Measurements from ENCODE around the gene SLC39A11. TPM values are rescaled to one million over a fixed set of nuclear protein-coding genes. Genes with fewer than 3 reads are reported as not detected.

The SLC39A11 gene
- total RNA-seq, 4 donors from 2014 or later: 45.2 to 59.5 (median 49.2) TPM

DNA sequence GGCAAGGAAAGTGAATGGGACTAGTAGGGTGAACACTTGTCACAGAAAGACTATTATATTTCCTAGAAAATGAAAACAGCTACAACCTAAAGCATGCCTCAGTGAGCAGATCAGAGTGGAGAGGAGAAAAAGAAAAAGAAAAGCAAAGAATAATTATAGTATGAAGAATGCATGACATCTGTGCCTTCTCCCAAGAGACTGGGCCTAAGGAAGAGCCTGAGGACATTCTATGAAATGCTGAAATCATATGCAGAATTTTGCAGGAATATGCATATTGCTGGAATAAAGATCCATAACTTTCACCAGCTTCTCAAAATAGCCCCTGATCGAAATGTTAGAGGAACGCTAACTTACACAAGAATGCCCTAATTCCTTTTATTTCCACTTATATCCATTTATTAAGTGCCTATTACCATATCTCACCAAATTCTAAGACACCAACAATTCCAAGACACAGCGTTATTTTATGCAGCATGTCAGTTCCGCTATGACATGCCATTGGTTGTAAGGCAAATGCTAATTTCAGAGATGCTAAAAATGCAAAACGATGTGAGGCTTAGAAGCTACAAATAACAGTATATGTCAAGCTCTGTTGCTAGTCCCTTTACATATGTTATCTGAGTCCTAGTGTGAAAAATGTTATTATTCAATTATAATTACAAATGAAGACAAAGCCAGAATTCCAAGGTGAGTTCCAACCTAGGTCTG lies 171.0 kb downstream of the SLC39A11 start:
- Histone ChIP-seq H3K4me3 (no peak overlapping the region), H3K4me1 (no peaks in the 10 kb centered on the region), H3K27me3 (no peaks in the 10 kb centered on the region), H3K36me3 (peaks cover 2% of the 10 kb centered on the region), H3K9me3 (no peaks in the 10 kb centered on the region), H3K27ac (no peak overlapping the region)
- 90% methylated on average over 5 of the region's 5 CpGs for WGBS
- TF ChIP-seq, protein P1, sequence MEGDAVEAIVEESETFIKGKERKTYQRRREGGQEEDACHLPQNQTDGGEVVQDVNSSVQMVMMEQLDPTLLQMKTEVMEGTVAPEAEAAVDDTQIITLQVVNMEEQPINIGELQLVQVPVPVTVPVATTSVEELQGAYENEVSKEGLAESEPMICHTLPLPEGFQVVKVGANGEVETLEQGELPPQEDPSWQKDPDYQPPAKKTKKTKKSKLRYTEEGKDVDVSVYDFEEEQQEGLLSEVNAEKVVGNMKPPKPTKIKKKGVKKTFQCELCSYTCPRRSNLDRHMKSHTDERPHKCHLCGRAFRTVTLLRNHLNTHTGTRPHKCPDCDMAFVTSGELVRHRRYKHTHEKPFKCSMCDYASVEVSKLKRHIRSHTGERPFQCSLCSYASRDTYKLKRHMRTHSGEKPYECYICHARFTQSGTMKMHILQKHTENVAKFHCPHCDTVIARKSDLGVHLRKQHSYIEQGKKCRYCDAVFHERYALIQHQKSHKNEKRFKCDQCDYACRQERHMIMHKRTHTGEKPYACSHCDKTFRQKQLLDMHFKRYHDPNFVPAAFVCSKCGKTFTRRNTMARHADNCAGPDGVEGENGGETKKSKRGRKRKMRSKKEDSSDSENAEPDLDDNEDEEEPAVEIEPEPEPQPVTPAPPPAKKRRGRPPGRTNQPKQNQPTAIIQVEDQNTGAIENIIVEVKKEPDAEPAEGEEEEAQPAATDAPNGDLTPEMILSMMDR (IDR thresholded peaks at IDR 0.05): no peak
- no peak for TF ChIP-seq EP300 (IDR thresholded peaks at IDR 0.05)
- TF ChIP-seq POLR2A (IDR thresholded peaks at IDR 0.05): no peak
- no peak for TF ChIP-seq POLR2AphosphoS5 (IDR thresholded peaks at IDR 0.05)
- no peak for DNase-seq (ENCODE audit: low spot score in 2 of 2)

DNA sequence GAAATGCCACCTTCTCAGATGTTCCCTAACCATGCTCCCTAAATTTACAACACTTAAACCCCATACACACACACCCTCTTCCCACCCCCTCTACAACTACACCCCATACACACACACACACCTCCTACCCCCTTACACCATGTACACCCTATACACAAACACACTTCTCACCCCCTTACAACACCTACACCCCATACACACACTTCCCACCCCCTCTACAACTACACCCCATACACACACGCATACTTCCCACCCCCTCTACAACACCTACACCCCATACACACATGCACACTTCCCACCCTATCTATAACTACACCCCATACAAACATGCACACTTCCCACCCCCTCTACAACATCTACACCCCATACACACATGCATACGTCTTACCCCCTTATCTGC lies 172.0 kb downstream of the SLC39A11 start:
- no peak for DNase-seq (ENCODE audit: low spot score in 2 of 2)
- TF ChIP-seq POLR2A (IDR thresholded peaks at IDR 0.05): no peak
- Histone ChIP-seq H3K4me1 (no peaks in the 10 kb centered on the region), H3K4me3 (no peak overlapping the region), H3K27ac (no peak overlapping the region), H3K36me3 (peaks cover 2% of the 10 kb centered on the region), H3K27me3 (no peaks in the 10 kb centered on the region), H3K9me3 (no peaks in the 10 kb centered on the region)
- WGBS: 97% methylated on average over 2 of the region's 2 CpGs

DNA sequence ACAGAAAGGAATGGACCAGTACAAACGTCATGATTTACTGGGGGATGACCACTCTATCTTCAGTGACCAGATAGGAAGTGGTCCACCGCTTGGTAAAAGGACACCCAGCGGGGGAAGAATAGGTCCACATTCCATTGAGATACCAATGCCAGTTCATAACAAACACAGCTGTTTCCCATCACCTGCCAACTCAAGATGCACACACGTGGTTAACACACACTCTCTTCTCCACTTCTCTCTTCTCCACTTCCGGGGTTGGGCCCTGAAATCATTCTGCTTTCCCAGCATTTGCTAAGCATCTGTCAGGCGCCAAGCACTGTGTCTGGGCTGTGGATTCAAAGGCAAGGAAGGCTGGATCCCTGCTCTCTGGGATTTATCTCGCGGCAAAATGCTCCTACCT lies 175.5 kb downstream of the SLC39A11 start:
- H3K9me3 ChIP-seq: no peaks in the 10 kb centered on the region
- no peaks in the 10 kb centered on the region for H3K27me3 ChIP-seq
- peaks cover 2% of the 10 kb centered on the region for H3K36me3 ChIP-seq
- H3K4me1 ChIP-seq: no peaks in the 10 kb centered on the region
- 90% methylated on average over 8 of the region's 8 CpGs for WGBS
- no peak overlapping the region for H3K4me3 ChIP-seq
- TF ChIP-seq EP300 (IDR thresholded peaks at IDR 0.05): no peak
- TF ChIP-seq, protein P1 (IDR thresholded peaks at IDR 0.05): no peak
- no peak for TF ChIP-seq POLR2AphosphoS5 (IDR thresholded peaks at IDR 0.05)
- TF ChIP-seq POLR2A (IDR thresholded peaks at IDR 0.05): no peak
- no peak for DNase-seq (ENCODE audit: low spot score in 2 of 2)
- H3K27ac ChIP-seq: no peak overlapping the region

DNA sequence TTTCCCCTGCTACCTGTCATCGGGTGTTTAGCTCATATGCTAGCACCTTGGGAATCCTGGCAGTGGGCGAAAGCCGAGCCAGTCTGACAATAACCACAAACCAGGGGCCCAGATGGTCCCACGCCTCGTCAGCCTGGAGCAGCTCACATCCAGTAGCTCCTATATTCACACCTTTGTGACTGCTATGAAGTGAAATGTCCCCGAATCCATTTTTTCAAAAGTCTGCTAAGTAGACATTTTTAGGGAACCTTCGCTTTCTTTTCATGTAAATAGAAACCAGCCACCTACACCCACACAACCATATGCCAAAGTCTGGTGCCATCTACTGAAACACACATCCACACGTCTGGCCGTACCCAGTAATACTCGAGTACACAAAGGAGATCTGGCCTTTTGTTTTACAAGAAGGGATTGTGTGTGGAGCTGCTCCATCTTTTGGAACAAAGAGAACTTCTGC lies 176.8 kb downstream of the SLC39A11 start:
- no peaks in the 10 kb centered on the region for H3K4me1 ChIP-seq
- no peak for DNase-seq (ENCODE audit: low spot score in 2 of 2)
- H3K27me3 ChIP-seq: no peaks in the 10 kb centered on the region
- no peaks in the 10 kb centered on the region for H3K9me3 ChIP-seq
- 92% methylated on average over 10 of the region's 10 CpGs for WGBS
- no peak overlapping the region for H3K4me3 ChIP-seq
- TF ChIP-seq POLR2AphosphoS5 (IDR thresholded peaks at IDR 0.05) (no peak), EP300 (IDR thresholded peaks at IDR 0.05) (no peak)
- H3K36me3 ChIP-seq: peaks cover 2% of the 10 kb centered on the region
- no peak overlapping the region for H3K27ac ChIP-seq

DNA sequence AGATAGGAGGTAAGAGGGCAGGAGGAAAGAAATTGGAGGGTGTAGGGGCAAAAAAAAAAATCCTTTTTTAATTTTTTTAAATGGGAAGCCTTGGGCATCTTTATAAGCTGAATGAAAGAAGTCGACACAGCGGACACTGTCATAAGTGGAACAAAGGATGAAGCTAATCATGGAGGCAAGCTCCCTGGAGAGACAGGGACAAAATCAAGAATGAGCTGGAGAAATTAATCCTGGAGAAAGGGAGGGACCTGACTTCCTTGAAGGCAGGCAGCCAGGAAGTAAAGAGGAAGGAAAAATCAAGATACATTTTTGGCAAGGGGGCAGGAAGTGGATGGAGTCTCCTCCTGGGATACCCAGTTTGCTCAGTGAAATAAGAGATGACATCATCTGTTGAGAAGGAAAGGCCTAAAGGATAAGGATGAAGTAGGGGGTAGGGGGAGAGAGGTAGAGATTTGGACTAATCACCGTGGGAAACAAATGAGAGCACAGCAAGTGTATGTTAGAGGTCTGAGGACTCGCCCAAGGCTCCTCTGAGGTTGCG lies 179.3 kb downstream of the SLC39A11 start:
- Histone ChIP-seq H3K4me3 (no peak overlapping the region), H3K4me1 (no peaks in the 10 kb centered on the region), H3K27ac (no peak overlapping the region), H3K36me3 (peaks cover 8% of the 10 kb centered on the region), H3K27me3 (no peaks in the 10 kb centered on the region), H3K9me3 (no peaks in the 10 kb centered on the region)
- WGBS: 88% methylated on average over 5 of the region's 5 CpGs
- DNase-seq (ENCODE audit: low spot score in 2 of 2): no peak
- TF ChIP-seq, protein P1 (IDR thresholded peaks at IDR 0.05): no peak
- TF ChIP-seq EP300 (IDR thresholded peaks at IDR 0.05) (no peak), POLR2AphosphoS5 (IDR thresholded peaks at IDR 0.05) (no peak), POLR2A (IDR thresholded peaks at IDR 0.05) (no peak)

DNA sequence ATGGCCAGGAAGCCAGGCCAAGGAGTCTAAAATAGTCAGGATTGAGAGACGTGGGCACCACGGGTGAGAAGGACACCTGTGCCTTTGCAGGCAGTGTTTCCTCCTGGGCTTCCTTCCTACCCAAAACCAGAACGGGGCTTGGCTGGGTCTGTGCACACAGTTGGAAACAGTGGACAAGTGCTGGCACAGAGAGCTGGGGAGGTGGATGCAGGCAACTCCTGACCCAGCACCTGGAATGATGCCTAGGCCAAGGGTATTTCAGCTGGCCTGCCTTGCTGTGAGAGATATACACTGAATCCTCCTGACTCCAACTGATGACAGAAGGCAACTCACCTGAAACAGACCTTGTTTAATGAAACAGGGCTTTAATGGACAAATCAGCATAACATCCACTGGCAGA lies 186.2 kb downstream of the SLC39A11 start:
- Histone ChIP-seq H3K4me1 (no peaks in the 10 kb centered on the region), H3K9me3 (no peaks in the 10 kb centered on the region), H3K27me3 (no peaks in the 10 kb centered on the region), H3K36me3 (peaks cover 6% of the 10 kb centered on the region), H3K27ac (no peak overlapping the region), H3K4me3 (no peak overlapping the region)
- no peak for TF ChIP-seq POLR2A (IDR thresholded peaks at IDR 0.05)
- TF ChIP-seq EP300 (IDR thresholded peaks at IDR 0.05): no peak
- no peak for TF ChIP-seq POLR2AphosphoS5 (IDR thresholded peaks at IDR 0.05)
- TF ChIP-seq, protein P1 (IDR thresholded peaks at IDR 0.05): no peak
- WGBS: 93% methylated on average over 3 of the region's 3 CpGs
- no peak for DNase-seq (ENCODE audit: low spot score in 2 of 2)
